ENCODE data around the gene MAMSTR.
"Not testable (repeated sequence)": the region's sequence is repeated elsewhere in the genome, so short reads cannot be mapped to it uniquely, and the experiment has no call there.

Gene MAMSTR

GRCh38 chr19:48680436-48681126 lies 38.9 kb downstream of the MAMSTR start:
- Histone ChIP-seq H3K14ac (ENCODE audit: low read length) (no peak overlapping the region), H2AFZ (ENCODE audit: low read length) (no peak overlapping the region), H4K91ac (ENCODE audit: low read depth, low read length, poor library complexity) (no peak overlapping the region), H3K4me1 (ENCODE audit: control insufficient read depth in 2 of 2, insufficient read depth in 1 of 2, low read depth in 1 of 2, low read length in 2 of 2) (peaks cover 0 to 1% of the 10 kb centered on the region in 2 donors), H4K8ac (ENCODE audit: low read depth, low read length) (peak overlapping the region; percentile 1), H3K27me3 (ENCODE audit: control insufficient read depth in 3 of 3, insufficient read depth in 3 of 3, low read depth in 1 of 3, low read length in 3 of 3) (peaks cover 0 to 10% (median 0%) of the 10 kb centered on the region in 3 experiments), H3K79me1 (ENCODE audit: low read depth, low read length) (no peaks in the 10 kb centered on the region), H2BK120ac (ENCODE audit: low read depth, low read length) (no peak overlapping the region), H3K9ac (ENCODE audit: low read depth, low read length, poor library complexity) (no peak overlapping the region), H3K4ac (ENCODE audit: low read length) (peak overlapping the region; percentile 93), H3K36me3 (replicated peaks in 1 of 2; ENCODE audit: control insufficient read depth in 2 of 2, insufficient read depth in 2 of 2, low read length in 2 of 2) (no peaks in the 10 kb centered on the region), H2BK15ac (ENCODE audit: low read length) (no peak overlapping the region), H2AK5ac (ENCODE audit: low read depth, low read length) (peak overlapping the region; percentile 74), H3K27ac (replicated peaks; ENCODE audit: low read length) (no peak overlapping the region), H2BK5ac (ENCODE audit: low read length) (no peak overlapping the region), H3K4me3 (ENCODE audit: low read length in 2 of 2) (no peak overlapping the region), H3K4me2 (ENCODE audit: insufficient read depth, low read length, poor library complexity, severe bottlenecking) (no peak overlapping the region), H3K18ac (ENCODE audit: low read length) (peak overlapping the region; percentile 14), H3K23ac (ENCODE audit: low read depth, low read length, poor library complexity) (peak overlapping the region; percentile 47), H3K9me3 (replicated peaks in 1 of 2; ENCODE audit: control insufficient read depth in 2 of 2, insufficient read depth in 1 of 2, low read depth in 1 of 2, low read length in 2 of 2) (no peaks in the 10 kb centered on the region), H2BK12ac (ENCODE audit: low read length) (peak overlapping the region; percentile 86)
- no peak for DNase-seq (ENCODE audit: low spot score)
- WGBS, 2 donors (ENCODE audit: extremely low coverage in 2 of 2, insufficient read length in 2 of 2, insufficient replicate concordance in 1 of 2), result no CpG with 5 or more reads among the region's 45 CpGs

- not testable (repeated sequence) for H3K9me3 ChIP-seq (replicated peaks in 1 of 2; ENCODE audit: control insufficient read depth in 2 of 2, insufficient read depth in 1 of 2, low read depth in 1 of 2, low read length in 2 of 2); H4K91ac ChIP-seq (ENCODE audit: low read depth, low read length, poor library complexity); H3K4me1 ChIP-seq (ENCODE audit: control insufficient read depth in 2 of 2, insufficient read depth in 1 of 2, low read depth in 1 of 2, low read length in 2 of 2); H4K8ac ChIP-seq (ENCODE audit: low read depth, low read length); H3K18ac ChIP-seq (ENCODE audit: low read length); H3K27ac ChIP-seq (replicated peaks; ENCODE audit: low read length); H2BK120ac ChIP-seq (ENCODE audit: low read depth, low read length); DNase-seq (ENCODE audit: low spot score); H3K4me3 ChIP-seq (ENCODE audit: low read length in 2 of 2); H3K27me3 ChIP-seq (ENCODE audit: control insufficient read depth in 3 of 3, insufficient read depth in 3 of 3, low read depth in 1 of 3, low read length in 3 of 3); H2AFZ ChIP-seq (ENCODE audit: low read length); H3K36me3 ChIP-seq (replicated peaks in 1 of 2; ENCODE audit: control insufficient read depth in 2 of 2, insufficient read depth in 2 of 2, low read length in 2 of 2); H3K4ac ChIP-seq (ENCODE audit: low read length); H3K4me2 ChIP-seq (ENCODE audit: insufficient read depth, low read length, poor library complexity, severe bottlenecking); H3K14ac ChIP-seq (ENCODE audit: low read length); H3K9ac ChIP-seq (ENCODE audit: low read depth, low read length, poor library complexity); H3K79me1 ChIP-seq (ENCODE audit: low read depth, low read length); H2BK15ac ChIP-seq (ENCODE audit: low read length)
- H2BK5ac ChIP-seq (ENCODE audit: low read length), result peak overlapping the region; percentile 39
- peak overlapping the region; percentile 31 for H3K23ac ChIP-seq (ENCODE audit: low read depth, low read length, poor library complexity)
- no CpG with 5 or more reads among the region's 19 CpGs for WGBS, 2 donors (ENCODE audit: extremely low coverage in 2 of 2, insufficient read length in 2 of 2, insufficient replicate concordance in 1 of 2)
- peak overlapping the region; percentile 46 for H2AK5ac ChIP-seq (ENCODE audit: low read depth, low read length)
- H2BK12ac ChIP-seq (ENCODE audit: low read length), result peak overlapping the region; percentile 58
Measured at GRCh38 chr19:48680006-48680405, 39.5 kb downstream of the MAMSTR start.

GRCh38 chr19:48678201-48678600 lies 41.3 kb downstream of the MAMSTR start:
- Histone ChIP-seq H3K14ac (ENCODE audit: low read length) (no peak overlapping the region), H3K36me3 (replicated peaks in 1 of 2; ENCODE audit: control insufficient read depth in 2 of 2, insufficient read depth in 2 of 2, low read length in 2 of 2) (no peaks in the 10 kb centered on the region), H3K79me1 (ENCODE audit: low read depth, low read length) (no peaks in the 10 kb centered on the region), H2BK120ac (ENCODE audit: low read depth, low read length) (no peak overlapping the region), H4K91ac (ENCODE audit: low read depth, low read length, poor library complexity) (no peak overlapping the region), H3K18ac (ENCODE audit: low read length) (no peak overlapping the region), H3K4me2 (ENCODE audit: insufficient read depth, low read length, poor library complexity, severe bottlenecking) (no peak overlapping the region), H2AK5ac (ENCODE audit: low read depth, low read length) (no peak overlapping the region), H4K8ac (ENCODE audit: low read depth, low read length) (no peak overlapping the region), H2BK12ac (ENCODE audit: low read length) (no peak overlapping the region), H3K27ac (replicated peaks; ENCODE audit: low read length) (no peak overlapping the region), H2BK15ac (ENCODE audit: low read length) (no peak overlapping the region), H3K4ac (ENCODE audit: low read length) (no peak overlapping the region), H3K23ac (ENCODE audit: low read depth, low read length, poor library complexity) (no peak overlapping the region), H3K27me3 (ENCODE audit: control insufficient read depth in 3 of 3, insufficient read depth in 3 of 3, low read depth in 1 of 3, low read length in 3 of 3) (peaks cover 0 to 10% (median 6%) of the 10 kb centered on the region in 3 experiments), H3K9me3 (replicated peaks in 1 of 2; ENCODE audit: control insufficient read depth in 2 of 2, insufficient read depth in 1 of 2, low read depth in 1 of 2, low read length in 2 of 2) (no peaks in the 10 kb centered on the region), H3K4me3 (ENCODE audit: low read length in 2 of 2) (no peak overlapping the region), H2BK5ac (ENCODE audit: low read length) (no peak overlapping the region), H3K9ac (ENCODE audit: low read depth, low read length, poor library complexity) (no peak overlapping the region), H2AFZ (ENCODE audit: low read length) (no peak overlapping the region), H3K4me1 (ENCODE audit: control insufficient read depth in 2 of 2, insufficient read depth in 1 of 2, low read depth in 1 of 2, low read length in 2 of 2) (peaks cover 9% of the 10 kb centered on the region in 2 donors)
- no CpG with 5 or more reads among the region's 4 CpGs for WGBS, 2 donors (ENCODE audit: extremely low coverage in 2 of 2, insufficient read length in 2 of 2, insufficient replicate concordance in 1 of 2)
- DNase-seq (ENCODE audit: low spot score), result no peak

GRCh38 chr19:48676887-48677286 lies 42.6 kb downstream of the MAMSTR start:
- H2BK12ac ChIP-seq (ENCODE audit: low read length), result no peak overlapping the region
- H2AK5ac ChIP-seq (ENCODE audit: low read depth, low read length), result no peak overlapping the region
- WGBS, 2 donors (ENCODE audit: extremely low coverage in 2 of 2, insufficient read length in 2 of 2, insufficient replicate concordance in 1 of 2), result no CpG with 5 or more reads among the region's 13 CpGs
- H2BK15ac ChIP-seq (ENCODE audit: low read length), result no peak overlapping the region
- H2AFZ ChIP-seq (ENCODE audit: low read length), result no peak overlapping the region
- no peak overlapping the region for H3K27ac ChIP-seq (replicated peaks; ENCODE audit: low read length)
- no peak overlapping the region for H2BK5ac ChIP-seq (ENCODE audit: low read length)
- no peaks in the 10 kb centered on the region for H3K36me3 ChIP-seq (replicated peaks in 1 of 2; ENCODE audit: control insufficient read depth in 2 of 2, insufficient read depth in 2 of 2, low read length in 2 of 2)
- H3K4me2 ChIP-seq (ENCODE audit: insufficient read depth, low read length, poor library complexity, severe bottlenecking), result no peak overlapping the region
- DNase-seq (ENCODE audit: low spot score), result no peak
- no peak overlapping the region for H4K8ac ChIP-seq (ENCODE audit: low read depth, low read length)
- H3K14ac ChIP-seq (ENCODE audit: low read length), result no peak overlapping the region
- peaks cover 0 to 15% (median 6%) of the 10 kb centered on the region in 3 experiments for H3K27me3 ChIP-seq (ENCODE audit: control insufficient read depth in 3 of 3, insufficient read depth in 3 of 3, low read depth in 1 of 3, low read length in 3 of 3)
- no peak overlapping the region for H2BK120ac ChIP-seq (ENCODE audit: low read depth, low read length)
- peaks cover 11 to 12% of the 10 kb centered on the region in 2 donors for H3K4me1 ChIP-seq (ENCODE audit: control insufficient read depth in 2 of 2, insufficient read depth in 1 of 2, low read depth in 1 of 2, low read length in 2 of 2)
- peak overlapping the region; percentile 19 for H3K18ac ChIP-seq (ENCODE audit: low read length)
- H3K4ac ChIP-seq (ENCODE audit: low read length), result no peak overlapping the region
- H3K9ac ChIP-seq (ENCODE audit: low read depth, low read length, poor library complexity), result no peak overlapping the region
- H3K9me3 ChIP-seq (replicated peaks in 1 of 2; ENCODE audit: control insufficient read depth in 2 of 2, insufficient read depth in 1 of 2, low read depth in 1 of 2, low read length in 2 of 2), result no peaks in the 10 kb centered on the region
- no peak overlapping the region for H4K91ac ChIP-seq (ENCODE audit: low read depth, low read length, poor library complexity)
- H3K23ac ChIP-seq (ENCODE audit: low read depth, low read length, poor library complexity), result no peak overlapping the region
- no peak overlapping the region for H3K4me3 ChIP-seq (ENCODE audit: low read length in 2 of 2)
- H3K79me1 ChIP-seq (ENCODE audit: low read depth, low read length), result no peaks in the 10 kb centered on the region
